CD4-positive, alpha-beta T cell treated with Interleukin-15 for 4 hours (primary cell): ENCODE measurements around the gene ADAMTS14.
"Not testable (repeated sequence)": the region's sequence is repeated elsewhere in the genome, so short reads cannot be mapped to it uniquely, and the experiment has no call there.

ENCODE experiments used
- DNase-seq: peaks from one replicate; pipeline ENCODE4 v3.0.0-alpha.2; 2020; ENCODE audit warnings: low spot score

The ADAMTS14 gene

DNA sequence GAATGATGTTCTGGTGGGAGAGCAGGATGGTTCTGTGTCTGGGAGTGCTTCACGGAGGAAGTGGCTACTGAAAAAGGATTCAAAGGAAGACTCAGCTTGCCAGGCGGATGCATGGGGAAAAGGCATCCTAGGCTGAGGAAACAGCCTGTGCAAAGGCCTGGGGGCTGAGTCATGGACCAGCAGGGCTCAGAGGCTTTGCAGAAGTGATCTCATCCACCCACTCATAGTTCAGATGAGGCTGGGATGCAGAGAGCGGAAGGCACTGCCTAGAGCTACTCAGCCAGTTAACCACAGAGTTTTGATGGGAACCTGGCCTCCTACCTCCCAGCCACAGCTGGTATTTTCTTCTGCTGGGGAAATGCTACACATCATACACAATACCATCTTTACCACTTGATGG, 15.8 kb upstream of the ADAMTS14 start:
- no peak for DNase-seq

DNA sequence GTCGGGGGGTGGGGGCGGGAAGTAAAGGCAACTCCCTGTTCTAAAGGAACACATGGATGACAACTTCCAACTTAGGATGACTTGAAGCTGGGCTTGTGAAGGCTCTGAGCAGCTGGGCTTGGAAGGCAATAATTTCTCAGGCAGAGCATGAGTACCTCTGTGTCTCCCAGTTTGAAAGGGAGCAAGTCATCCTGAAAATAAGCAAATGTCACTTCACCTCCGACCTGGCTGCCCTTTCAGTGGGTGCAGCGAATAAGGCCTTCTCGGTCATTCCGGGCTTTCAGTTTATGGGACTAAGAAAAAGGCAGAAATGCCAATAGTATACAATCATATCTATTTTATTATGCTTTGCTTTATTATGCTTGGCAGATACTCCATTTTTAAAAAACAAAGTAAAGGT, 15.3 kb upstream of the ADAMTS14 start:
- DNase-seq: no peak

DNA sequence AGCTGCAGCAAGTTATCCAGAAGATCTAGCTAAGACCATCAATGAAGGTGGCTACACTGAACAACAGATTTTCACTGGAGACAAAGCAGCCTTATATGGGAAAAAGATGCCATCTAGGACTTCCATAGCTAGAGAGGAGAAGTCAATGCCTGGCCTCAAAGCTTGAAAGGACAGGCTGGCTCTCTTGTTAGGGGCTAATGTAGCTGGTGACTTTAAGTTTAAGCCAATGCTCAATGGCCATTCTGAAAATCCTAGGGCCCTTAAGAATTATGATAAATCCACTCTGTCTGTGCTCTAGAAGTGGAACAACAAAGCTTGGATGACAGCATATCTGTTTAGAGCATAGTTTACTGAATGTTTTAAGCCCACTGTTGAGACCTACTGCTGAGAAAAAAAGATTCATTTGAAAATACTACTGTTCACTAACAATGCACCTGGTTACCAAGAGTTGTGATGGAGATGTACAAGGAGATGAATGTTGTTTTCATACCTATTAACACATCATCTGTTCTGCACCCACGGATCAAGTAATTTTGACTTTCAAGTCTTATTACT, 13.6 kb upstream of the ADAMTS14 start:
- DNase-seq: no peak

DNA sequence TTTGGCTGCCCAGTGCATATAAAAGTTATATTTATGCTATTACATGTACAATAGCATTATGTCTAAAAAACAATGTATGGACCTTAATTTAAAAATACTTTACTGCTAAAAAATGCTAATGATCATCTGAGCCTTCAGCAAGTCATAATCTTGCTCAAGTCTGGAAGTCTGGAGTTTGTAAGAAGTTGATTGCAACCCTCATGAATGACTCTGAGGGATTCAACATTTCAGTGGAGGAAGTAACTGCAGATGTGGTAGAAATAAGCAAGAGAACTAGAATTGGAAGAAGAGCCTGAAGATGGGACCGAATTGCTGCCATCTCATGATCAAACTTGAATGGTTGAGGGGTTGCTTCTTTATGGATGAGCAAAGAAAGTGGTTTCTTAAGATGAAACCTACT, 13.0 kb upstream of the ADAMTS14 start:
- no peak for DNase-seq

DNA sequence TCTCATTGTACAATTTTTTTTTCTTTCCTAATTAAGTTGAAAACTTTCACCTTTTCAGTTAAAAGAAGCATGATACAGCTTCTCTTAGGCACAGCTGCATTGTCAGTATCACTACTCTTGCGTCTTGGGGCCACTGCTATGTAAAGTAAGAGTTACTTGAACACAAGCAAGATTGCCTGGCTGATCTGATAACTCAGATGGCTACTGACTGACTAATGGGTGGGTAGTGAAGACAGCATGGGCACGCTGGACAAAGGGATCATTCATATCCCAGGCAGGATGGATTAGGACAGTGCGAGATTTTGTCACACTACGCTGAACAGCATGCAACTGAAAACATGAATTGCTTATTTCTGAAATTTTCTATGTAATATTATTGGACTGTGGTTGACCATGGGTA, 11.6 kb upstream of the ADAMTS14 start:
- no peak for DNase-seq

DNA sequence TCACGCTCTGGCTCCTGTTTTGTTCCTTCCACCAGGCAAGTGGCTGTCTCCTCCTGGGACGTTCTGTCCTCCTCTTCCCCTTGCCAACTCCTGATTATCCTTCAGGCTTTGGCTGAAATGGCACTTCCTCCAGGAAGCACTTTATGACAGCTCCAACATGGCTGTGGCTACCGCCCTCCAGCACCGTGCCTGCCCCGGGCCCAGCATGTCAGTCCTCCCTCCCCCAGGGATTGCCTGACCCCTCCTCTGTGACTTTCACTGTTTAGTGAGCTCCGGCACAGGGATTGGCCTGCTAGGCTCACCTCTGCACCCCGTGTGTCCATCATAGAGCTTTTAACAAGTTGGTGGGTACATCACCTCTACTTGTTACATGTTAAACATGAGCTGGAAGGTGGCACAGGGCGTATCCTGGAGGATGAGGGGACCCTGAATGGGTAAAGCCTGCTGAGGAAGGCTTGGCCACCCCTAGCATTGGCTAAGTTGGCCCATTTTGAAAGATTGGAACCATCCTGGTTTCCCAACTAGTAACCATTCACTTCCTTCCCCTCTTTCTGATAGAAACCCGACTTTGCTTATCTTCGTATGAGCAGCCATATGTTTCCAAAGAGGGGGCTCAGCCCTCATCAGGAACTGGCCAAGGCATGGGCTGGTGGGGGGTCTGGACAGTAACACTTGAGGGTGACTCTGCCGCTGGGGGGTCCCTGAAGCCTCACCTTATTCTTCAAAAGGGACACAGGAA, 10.5 kb upstream of the ADAMTS14 start:
- no peak for DNase-seq

DNA sequence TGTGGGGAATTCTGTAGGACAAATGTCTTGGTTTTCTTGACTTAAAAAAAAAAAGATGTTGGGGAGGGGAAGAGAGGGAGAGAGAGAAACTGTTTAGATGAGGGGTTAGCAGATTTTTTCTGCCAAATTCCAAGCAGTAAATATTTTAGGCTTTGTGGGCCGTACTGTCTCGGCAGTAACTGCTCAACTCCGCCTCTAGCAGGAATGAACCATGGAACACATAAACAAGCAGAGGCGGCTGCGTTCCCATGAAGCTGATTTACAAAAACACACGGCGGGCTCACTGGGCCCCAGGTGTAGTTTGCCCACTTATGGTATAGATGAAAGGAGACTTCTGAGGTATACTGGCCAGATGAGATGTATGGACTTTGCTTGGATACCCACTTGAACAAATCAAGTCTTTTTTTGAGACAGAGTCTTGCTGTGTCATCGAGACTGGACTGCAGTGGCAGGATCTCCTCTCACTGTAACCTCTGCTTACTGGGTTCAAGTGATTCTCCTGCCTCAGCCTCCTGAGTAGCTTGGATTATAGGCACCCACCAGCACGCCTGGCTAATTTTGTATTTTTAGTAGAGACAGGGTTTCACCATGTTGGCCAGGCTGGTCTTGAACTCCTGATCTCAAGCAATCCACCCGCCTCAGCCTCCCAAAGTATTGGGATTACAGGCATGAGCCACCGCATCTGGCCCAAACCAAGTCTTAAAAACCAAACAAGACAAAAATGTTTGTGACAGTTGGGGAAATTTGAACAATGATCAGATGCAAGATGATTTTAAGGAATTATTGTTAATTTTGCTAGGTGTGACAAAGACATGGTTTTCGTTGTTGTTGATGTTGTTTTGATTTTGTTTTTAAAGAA, 9.7 kb upstream of the ADAMTS14 start:
- no peak for DNase-seq

DNA sequence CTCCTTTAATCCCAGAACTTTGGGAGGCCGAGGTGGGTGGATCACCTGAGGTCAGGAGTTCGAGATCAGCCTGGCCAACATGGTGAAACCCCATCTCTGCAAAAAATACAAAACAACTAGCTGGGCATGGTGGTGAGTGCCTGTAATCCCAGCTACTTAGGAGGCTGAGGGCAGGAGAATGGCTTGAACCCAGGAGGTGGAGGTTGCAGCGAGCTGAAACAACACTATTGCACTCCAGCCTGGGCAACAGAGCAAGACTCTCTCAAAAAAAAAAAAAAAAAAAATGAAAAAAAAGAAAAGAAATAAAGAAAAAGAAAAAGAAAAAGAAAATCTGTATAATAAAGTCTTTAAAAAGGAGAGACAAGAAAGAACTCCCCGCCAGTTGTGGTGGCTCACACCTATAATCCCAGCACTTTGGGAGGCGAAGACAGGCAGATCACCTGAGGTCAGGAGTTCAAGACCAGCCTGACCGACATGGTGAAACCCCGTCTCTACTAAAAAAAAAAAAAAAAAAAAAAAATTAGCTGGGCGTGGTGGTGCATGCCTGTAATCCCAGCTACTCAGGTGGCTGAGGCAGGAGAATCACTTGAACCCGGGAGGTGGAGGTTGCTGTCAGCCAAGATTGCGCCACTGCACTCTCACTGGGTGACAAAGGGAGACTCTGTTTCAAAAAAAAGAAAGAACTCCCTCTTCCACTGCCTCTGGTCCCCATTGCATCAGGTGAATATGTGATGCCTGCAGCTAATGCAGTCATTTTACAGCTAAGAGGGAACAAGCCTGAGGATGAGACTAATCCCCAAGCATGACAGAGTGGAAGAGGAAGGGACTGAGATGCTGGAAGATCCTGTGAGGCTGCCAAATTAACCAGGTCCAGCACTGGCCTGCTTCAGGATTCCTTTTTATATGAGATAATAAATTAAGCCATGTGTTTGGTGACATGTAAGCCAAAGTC, 8.6 kb upstream of the ADAMTS14 start:
- DNase-seq: not testable (repeated sequence)

DNA sequence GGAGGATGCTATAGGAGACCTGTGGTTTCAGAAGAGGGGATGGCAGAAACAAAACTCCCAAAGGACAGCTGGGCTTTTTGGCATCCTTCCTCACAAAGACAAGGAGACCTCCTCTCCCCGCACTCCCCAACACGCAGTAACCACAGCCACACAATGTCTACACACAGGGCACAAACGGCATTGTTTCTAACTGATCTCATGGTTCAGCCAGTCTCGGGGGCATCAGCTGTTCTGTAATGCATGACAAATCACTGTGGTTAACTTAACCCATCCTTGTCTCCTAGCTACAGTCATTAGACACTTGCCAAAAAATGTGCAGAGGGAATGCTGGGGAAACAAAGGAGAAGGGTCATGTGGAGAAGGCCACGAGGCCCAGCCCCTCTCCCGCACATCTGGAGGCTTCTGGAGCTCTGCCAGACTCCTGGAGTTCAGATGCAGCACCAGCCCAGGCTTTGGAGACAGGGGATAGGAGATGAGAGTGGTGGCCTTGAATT, 7.6 kb upstream of the ADAMTS14 start:
- DNase-seq: no peak

DNA sequence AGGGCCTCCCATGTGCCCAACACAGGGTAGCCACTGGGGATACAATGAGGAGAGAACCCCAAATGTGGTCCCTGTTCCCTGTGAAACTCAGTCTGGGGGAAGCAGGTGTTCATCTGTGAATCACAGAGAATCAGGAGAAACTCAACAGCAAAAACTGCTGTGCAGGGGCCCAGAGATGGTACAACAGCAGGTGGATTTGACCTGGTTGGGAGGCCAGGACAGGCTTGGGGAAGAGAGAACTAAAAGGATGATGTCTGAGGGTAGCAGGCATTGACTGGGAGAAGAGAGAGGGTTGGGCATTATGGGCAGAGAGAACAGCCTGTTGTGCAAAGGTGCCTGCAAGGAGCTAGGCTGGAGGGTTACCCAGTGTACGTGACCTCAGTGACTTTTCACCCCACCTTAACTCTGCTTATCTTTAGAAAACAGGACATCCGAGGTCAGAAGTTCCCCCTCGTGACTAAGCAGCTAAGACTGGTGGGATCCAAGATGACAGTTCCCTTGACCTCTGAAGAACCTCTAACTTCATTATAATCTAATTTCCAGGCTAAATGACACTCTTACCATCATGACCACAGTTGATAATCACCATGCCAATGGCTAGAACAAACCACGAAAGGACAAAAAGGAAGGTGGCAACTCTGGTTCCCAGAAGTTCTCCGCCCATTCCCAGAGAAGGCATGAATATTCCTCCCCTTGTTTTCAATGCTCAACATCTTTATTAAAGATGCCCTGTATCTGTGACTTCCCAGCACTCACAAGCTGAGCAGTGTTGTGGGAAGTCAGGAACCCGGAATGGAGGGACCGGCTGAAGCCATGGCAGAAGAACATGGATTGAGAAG, 5.1 kb upstream of the ADAMTS14 start:
- DNase-seq: no peak

DNA sequence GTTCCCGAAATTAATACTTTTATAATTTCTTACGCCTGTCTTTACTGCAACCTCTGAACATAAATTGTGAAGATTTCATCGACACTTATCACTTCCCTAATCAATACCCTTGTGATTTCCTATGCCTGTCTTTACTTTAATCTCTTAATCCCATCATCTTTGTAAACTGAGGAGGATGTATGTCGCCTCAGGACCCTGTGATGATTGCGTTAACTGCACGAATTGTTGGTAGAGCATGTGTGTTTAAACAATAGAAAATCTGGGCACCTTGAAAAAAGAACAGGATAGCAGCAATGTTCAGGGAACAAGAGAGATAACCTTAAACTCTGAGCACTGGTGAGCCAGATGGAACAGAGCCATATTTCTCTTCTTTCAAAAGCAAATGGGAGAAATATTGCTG, 4.5 kb upstream of the ADAMTS14 start:
- not testable (repeated sequence) for DNase-seq

DNA sequence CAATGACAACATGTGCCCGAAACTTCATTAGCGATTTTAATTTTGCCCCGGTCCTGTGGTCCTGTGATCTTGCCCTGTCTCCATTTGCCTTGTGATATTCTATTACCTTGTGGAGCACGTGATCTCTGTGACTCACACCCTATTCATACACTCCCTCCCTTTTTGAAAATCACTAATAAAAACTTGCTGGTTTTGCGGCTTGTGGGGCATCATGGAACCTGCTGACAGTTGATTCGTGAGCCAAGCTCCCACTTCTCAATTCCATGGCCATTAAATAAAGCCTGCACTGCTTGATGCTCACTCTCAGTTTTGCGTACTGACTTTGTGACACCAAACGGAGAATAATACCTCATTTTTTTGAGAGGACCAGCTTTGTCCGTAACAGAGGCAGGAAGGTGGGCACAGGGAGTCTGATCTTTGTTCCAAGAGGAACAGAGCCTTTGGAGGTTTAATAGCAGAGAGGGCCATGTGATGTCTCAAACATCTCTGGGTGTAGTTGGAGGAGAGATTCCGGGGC, 3.8 kb upstream of the ADAMTS14 start:
- DNase-seq: no peak

DNA sequence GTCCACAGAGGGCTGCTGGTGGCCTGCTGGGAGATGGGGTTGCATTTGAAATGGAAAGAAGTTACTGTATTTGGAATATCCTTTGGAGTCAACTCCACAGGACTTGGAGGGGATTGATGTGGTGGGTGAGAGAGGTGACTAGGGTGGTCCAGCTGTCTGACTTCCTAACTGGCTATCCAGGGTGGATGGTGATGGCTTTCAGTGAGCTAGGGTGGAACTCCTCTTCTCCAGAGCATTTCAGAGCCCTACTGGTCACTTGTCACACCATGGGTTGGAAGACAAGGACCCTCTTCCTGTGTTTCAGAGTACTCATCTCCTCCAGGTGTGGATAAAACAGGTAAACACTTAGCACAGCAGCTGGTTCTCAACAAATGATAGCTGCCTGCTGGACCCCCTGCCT, 3.3 kb upstream of the ADAMTS14 start:
- DNase-seq: no peak

DNA sequence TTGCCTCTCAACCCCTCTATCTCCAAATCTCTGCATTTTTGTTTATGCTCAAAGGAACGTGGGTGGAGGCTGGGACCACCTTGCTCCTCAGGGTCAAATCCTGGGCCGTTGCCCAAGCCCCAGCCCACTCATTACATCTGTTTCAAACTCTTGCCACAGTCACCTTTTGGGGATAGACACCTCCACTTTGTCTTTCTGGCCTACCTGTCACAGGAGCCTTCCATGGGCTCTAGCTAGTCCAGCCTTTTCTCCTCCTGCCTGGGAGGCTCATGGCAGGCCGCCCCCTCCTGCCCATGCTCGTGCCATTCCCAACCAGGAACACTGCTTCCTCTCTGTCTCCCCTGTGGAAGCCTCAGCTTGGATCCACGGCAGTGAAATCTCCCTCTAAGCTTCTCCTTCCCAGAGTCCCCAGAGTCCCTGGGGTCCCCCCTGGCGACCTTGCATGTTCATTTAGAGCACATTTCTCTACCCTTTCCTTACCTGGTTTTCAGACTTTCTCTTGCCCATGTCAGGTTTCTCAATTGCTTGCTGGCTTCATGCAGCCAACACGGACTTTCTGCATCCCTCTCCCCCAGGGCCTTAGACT, 2.5 kb upstream of the ADAMTS14 start:
- DNase-seq: no peak

DNA sequence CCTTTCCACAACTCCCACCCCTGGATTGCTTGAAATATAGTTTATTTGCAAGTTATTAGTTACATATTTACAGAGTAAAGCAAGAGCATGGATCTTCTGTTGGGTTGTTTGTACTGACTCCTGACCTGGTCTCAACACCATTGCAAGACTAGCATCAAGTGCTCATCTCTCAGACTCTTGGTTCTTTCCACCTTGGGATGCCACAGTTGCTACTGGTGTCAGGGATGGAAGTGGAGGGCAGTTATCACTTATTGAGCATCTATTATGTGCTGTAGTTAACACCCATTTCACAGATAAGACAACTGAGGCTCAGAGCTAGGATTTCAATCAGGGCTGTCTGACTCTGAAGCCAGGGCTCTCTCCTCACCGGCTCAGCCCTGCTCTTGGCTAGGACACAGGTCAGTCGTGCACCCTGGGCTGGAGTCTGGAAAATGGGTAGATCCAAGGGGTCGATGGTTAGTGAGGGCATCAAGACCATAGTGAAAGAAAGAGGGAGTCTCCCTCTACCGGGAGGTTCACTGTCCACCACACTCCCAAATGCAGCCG, 614 bp upstream of the ADAMTS14 start:
- DNase-seq: no peak

DNA sequence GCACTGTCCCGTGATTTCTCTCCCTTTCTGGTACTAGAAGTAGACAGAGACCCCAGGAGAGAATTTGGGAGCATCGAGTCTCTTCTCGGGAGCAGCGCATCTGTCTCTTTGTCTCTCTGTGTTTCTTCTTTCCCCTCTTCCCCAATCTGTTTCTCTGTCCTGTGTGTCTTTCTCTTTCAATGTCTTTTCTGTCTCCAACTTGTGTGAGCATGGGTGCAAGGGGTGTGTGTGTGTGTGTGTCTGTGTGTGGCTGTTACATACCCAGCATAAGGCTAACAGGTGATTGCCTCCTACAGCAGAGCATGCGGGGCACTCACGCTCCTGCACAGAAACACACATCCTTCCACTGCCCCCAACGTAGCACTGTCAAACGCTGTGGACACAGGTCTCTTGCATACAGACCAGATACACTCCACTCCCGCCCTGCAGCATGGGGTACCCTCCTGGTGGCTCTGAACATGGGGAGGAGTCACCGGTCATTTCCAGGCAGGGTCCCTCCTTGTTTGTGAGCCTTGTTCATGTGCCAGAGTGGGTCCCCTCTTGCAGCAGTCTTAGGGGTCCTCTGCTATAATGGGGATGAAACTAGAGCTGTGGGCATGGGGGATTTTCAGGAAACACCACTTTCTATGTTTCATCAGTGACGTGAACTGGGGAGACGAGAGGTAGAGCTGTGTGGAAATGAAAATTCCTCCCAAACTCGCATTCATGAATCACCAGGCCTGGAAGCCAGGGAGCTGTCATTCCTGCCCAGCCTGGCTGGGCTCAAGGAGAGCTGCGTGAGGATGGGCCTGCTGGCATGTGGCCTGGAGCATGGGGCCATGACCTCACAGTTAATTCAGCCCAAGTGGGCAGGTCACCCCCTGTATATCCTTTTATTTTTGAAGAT, 980 bp downstream of the ADAMTS14 start:
- no peak for DNase-seq

DNA sequence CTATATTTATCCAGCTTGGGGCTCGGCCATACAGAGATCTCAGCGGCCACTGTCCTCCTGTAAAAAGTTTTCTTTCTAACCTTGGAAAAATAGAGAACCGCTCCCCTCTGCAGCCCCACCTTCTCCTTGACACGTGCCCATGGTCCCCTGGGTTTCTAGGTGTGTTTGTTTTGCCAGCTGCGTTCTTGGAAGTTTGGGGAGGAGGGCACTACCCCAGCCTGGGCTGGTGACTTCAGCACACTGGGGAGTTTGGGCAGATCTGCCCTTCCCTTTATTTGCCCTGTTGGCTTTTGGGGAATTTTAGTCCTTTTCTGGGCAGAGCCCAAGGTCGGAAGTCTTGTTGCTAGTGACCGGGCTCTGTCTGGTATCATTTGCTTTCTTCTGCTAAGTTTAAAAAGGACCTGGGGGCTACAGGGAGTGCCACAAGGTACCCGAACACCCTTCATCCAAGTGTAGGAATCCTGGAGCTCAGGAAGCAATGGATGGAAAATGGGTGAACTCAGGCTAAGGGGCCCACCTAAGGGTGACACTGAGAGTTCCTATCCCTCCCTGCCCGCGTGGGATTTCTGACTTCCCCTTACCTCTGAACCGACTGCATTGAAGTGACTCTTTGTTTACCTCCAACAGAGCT, 1.7 kb downstream of the ADAMTS14 start:
- DNase-seq: no peak
